ENCODE data around the gene GLI2.

GLI2 gene

GRCh38 chr2:120783371-120783791 lies 47.7 kb downstream of the GLI2 start:
- peak; percentile 15 for DNase-seq (ENCODE audit: low read depth)
- no peak overlapping the region for H3K4me3 ChIP-seq (ENCODE audit: low read length)
- no peak for TF ChIP-seq CTCF (conservative IDR thresholded peaks at IDR 0.05; ENCODE audit: low read length)

GRCh38 chr2:120783969-120784372 lies 48.3 kb downstream of the GLI2 start:
- H3K4me3 ChIP-seq (ENCODE audit: low read length) = no peak overlapping the region
- DNase-seq (ENCODE audit: low read depth) = no peak
- TF ChIP-seq CTCF (conservative IDR thresholded peaks at IDR 0.05; ENCODE audit: low read length) = no peak
